Activated CD4-positive, alpha-beta T cell treated with anti-CD3 and anti-CD28 coated beads, Interleukin-2, amount 50 U/mL, for 1 hour (primary cell): Measurements from ENCODE around the gene LRRC40.
"Not testable (repeated sequence)": the region's sequence is repeated elsewhere in the genome, so short reads cannot be mapped to it uniquely, and the experiment has no call there.

ENCODE experiments used
- DNase-seq: peaks from one replicate; pipeline ENCODE4 v3.0.0-alpha.2; 2020

LRRC40 gene

DNA sequence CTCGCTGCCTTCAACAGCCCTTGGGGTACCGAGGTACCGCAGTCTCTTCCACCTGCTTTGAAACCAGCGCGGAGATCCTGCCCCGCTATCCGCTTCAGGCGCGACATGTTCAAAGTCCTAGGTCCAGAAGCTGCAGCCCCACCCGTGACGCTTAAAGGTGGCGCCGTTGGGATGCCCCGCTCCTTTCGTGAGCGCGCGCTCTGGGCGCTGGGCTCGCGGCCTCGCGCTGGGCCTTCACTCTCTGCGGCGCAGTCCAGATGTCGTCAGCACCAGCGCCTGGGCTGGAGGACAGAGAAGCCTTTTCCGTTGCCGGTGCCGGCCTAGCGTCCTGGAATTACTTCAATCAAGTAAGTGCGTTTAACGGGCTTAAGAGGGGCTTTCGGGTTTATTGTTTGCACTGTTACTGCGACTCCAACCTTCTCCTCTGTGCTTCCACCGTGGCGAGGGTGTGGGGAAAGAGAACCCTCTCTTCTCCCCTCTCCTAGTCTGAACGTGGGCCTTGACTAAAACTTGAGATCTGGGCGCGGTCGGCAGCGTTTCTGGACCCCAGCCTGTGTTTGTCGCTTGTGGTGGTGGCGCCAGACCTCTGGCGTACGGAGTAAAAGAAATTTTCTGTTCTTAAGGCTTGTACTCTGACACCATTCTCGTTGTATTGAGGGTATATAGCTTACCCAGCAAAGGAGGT is at the start of gene LRRC40:
Gene LRRC40, minus strand, starts transcription at position 146 of the 685 bp plus-strand sequence. Its CDS starts 39 bp downstream, at position 107.
- peak; percentile 96 for DNase-seq

DNA sequence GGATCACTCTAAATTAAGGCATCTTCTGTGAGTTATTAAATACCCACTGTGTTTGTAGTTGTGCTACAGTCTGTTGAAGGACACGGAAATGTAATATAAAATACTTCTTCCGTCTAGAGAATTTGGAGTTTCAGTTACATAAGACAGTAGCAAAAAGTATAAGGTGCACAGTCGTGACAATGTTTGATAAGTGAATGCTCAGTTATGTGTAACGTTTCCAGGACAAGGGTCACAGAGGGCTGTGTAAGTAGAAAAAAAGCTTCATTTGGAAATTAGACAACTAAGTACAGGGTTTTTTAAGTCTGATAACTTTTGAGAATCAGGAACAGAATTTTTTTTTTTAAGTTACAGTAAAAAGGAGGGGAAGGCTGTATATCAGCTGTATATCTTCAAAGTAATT is 43.4 kb upstream of the LRRC40 start:
- no peak for DNase-seq

DNA sequence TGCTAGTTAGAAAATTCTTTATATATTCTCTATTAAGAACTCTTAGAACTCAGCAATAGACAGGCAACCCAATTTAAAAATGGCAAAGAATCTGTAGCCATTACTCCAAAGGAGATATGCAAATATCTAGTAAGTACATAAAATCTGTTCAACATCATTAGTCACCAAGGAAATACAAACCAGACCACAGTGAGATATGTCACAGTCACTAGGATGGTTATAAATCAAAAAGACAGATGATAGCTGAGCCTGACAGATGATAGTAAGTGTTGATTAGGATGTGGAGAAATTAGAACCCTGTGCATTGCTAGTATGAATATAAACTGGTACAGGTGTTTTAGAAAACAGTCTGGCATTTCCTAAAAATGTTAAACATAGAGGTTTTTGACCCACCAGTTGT is 42.4 kb upstream of the LRRC40 start:
- no peak for DNase-seq

DNA sequence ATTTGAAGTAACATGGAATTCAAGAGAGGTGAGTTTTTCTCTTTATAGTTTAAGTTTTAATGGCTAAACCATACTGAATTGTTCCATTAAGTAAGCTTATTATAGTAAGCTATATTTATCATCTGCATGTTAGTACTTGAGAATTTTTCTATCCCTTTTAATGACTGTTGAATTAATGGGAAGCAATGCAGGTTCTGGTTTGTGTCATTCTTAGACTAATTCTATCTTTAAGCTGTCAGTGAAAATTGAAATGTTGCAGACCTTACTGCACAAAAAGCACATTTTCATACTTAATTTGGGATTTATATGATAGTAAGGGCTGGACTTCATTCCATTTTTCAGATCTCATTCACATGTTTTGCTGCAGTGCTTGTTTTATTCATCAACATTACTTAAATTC is 41.7 kb upstream of the LRRC40 start:
- no peak for DNase-seq

DNA sequence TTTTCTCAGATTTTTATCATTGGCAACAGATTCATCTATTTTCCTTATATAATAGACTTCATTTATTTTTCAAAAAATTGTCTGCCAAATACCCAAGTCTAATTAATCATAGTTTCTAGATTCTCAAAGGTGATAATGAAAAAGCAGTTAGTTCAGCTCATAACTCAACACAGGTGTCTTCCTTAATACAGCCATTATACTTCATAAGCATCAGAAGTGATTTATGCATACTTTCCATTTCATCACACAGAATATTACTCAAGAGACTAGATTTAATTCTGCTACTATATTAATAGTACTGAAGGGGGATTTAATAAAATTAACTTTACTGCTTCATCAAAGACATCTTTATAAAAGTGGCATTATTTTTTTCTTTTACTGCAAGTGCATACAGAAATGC is 34.6 kb upstream of the LRRC40 start:
- no peak for DNase-seq

- no peak for DNase-seq
Observed at GRCh38 chr1:70234733-70235132, 29.4 kb upstream of the LRRC40 start.

GRCh38 chr1:70231475-70231874 is 26.1 kb upstream of the LRRC40 start:
- DNase-seq = no peak

DNA sequence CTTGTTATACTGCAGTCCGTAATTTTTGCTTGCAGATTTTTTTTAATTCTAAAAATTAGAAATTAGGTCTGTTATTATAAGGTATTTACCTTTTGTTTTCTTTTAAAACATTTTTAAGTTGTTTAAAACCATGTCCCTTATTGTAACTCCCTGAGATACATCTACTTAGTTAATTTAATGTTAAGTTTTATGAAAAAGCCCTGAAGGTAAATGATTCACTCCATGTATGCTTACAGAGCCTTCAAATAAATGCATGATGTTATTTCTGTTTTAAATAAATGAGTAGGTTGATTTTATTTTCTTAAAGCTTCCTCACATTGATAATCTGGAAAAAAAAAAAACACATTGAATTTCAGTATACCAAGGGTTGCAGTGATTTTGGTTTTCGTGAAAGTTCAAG is 23.3 kb upstream of the LRRC40 start:
- no peak for DNase-seq

DNA sequence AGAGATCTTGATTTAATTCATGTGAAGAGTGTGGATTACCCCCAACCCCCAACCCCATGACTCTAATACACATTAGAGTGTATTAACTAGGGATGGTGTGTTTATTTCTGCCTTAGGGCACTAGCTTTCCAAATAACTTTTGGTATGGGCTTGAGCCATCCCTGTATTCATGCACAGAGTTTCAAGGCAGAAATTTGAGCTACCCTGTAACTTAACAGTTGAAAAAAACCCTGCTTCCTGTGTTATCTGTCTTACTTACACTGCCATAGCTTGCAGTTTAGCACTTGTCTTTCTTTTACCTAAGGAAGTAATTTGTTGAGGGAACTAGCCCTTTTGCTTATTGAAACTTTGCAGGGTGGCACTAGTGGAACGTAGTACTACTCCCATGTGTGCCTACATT is 22.1 kb upstream of the LRRC40 start:
- no peak for DNase-seq

DNA sequence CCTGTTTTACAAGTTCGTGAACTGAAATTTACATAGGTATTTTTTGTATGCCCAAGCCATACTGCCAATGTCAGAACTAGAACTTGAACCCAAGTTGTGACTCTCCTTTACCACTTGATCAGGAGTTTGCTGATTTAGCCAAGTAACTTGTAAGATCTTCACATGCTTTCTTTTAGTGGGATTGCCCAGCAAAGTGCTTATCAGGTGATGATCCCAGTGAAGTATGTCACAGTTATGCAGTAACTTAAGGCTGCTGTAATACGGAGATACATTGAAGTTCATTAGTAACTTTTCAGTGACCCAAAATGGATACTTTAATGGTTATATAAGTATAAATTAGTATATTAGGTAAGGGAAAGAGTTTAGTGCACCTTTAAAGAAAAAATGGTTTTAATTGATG is 19.6 kb upstream of the LRRC40 start:
- DNase-seq = no peak

GRCh38 chr1:70222716-70223235 is 17.4 kb upstream of the LRRC40 start:
- no peak for DNase-seq

GRCh38 chr1:70221238-70222121 is 16.1 kb upstream of the LRRC40 start, which contains the start of gene SRSF11:
Gene SRSF11, plus strand, starts transcription at chr1:70221380. Its CDS starts 257 bp downstream, at chr1:70221637.
- peak; percentile 98 for DNase-seq

DNA sequence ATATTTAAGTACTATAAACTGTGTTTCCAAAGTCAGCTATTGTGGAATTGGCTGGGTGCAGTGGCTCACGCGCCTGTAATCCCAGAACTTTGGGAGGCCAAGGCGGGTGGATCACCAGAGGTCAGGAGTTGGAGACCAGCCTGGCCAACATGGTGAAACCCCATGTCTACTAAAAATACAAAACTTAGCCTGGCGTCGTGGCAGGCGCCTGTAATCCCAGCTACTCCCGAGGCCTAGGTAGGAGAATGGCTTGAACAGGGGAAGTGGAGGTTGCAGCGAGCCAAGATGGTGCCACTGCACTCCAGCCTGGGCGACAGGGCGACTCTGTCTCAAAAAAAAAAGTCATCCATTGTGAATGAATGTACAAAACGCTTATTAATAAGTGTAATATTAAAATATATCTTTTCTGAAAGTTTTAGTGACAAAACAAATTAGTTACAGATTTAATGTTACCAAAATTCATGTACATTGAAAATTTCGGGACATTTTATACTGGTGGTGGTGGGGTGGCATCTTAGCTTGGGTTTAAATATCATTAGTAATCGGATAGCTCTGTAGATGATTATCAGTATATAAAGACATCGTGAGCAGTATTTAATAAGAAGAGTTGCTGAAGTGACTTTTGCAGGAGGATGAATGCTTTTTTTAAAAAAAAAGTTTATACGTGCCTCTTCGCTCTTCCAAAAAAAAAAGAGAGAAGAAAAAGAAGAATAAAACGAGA is 15.3 kb upstream of the LRRC40 start:
- no peak for DNase-seq

DNA sequence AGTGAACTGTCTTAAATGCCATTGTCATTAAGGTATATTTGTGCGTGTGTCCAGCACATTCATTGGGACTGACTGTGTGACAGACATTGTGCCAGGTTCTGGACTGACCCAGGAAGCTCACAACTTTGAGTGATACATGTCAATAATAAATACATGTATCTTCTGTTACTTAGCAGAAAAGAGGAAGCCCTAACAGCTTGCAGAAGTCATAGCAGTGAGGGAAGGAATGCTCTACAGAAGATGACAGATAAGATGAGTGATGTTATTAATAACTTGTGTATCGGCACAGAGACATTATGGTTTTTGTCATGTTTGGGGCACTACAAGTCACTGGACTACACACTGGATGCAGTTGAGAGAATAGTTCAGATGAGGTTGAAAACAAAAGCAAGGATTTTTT is 14.6 kb upstream of the LRRC40 start:
- no peak for DNase-seq

DNA sequence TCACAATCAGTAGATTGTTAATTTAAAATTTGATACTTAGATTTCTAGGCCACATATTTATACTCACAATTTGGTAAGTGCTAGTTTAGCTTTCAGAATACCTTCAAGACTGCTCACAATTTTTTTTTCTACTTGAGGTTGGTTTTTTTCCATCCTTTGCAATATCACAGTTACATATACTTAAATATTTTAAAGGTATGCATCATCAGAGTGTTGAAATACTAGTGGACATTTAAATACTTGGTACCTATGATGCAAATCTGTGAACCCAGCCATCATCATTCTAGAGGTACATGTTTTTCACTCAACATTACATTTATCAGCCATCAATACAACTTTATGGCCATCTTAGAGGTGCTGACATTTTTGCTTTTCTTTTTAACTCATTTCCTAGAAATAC is 6.2 kb upstream of the LRRC40 start:
- no peak for DNase-seq

DNA sequence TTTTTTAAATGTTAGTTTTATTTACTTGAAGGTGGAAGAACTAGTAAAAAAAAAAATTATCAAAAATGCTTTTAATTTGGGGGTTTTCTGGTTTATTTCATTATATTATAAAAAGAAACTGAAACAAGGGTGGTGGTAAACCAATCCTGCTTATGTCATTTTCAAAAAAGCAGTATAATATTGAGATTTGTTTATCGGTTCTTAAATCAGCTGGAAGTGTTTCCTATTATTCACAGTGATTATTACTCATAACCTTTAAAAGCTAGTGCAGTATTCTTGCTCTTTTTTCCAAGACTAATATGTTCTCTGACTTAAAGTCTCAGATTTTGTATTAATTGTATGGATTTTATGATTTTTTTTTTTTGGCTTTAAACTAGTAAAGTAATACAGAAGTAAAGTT is 5.4 kb upstream of the LRRC40 start:
- DNase-seq = no peak

- DNase-seq = no peak
Observed at GRCh38 chr1:70208292-70208691, 2.9 kb upstream of the LRRC40 start.

GRCh38 chr1:70207492-70207891 is 2.1 kb upstream of the LRRC40 start:
- DNase-seq = no peak

DNA sequence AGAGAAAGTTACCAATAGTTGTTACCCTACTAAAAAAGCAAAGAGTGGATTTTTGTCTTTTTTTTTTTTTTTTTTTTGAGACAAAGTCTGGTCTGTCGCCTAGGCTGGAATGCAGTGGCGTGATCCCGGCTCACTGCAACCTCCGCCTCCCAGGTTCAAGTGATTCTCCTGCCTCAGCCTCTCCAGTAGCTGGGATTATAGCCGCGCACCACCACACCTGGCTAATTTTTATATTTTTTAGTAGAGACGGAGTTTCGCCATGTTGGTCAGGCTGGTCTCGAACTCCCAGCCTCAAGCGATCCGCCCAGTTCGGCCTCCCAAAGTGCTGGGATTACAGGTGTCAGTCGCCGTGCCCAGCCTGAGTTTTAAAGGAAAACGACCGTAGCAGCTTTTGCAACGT is 1.5 kb upstream of the LRRC40 start:
- DNase-seq = not testable (repeated sequence)

DNA sequence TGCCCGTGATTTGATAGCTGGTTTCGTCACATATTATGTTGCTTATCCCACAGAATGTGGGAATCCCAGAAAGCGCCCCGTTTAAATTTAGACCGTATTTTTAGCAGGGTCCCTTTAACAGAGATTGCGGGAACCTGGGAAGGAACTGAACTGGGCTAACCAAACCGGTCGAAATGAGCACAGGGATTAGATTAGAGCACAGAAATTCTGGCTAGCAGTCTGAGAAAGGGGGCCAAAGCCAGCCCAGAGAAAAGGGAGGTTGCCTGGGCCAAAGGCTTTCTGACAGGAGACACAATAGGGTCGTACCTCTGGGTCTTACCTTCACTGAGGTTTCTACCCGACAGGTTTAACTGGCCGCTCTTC is 327 bp downstream of the LRRC40 start:
- no peak for DNase-seq

DNA sequence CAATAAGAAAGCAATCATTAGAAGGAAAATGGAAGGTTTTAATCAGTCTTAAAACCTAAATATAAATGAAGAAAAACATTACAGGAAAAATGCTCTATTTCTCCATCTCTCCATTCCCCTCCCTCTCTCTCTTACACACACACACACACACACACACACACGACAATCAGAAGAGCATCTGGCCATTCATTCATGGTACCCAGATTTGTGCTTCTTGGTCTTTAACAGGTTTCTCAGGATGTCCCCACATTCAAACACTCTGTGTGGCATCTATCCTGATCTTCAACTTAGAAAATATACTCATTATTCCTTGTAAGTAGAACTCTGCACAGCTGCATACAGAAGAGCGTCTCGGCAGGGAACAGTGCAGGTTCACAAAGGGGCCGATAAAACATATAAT is 779 bp downstream of the LRRC40 start:
- no peak for DNase-seq

DNA sequence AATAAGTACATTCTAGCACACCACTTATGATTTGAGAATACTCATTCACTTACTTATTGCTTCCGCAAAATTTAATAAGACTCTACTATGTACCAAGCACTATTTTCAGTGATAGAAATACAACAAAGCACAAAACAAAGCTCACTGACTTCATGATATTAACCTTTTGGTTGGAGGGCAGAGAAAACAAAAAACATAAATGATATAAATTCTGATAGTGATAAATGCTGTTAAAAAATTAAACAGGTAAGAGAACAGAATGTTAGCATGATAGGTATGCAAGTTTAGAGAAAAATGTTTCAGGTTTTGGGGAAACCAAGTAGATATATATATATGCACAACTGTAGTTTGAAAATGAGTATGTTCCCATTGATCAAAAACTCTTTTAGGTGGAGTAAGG is 1.2 kb downstream of the LRRC40 start:
- no peak for DNase-seq

DNA sequence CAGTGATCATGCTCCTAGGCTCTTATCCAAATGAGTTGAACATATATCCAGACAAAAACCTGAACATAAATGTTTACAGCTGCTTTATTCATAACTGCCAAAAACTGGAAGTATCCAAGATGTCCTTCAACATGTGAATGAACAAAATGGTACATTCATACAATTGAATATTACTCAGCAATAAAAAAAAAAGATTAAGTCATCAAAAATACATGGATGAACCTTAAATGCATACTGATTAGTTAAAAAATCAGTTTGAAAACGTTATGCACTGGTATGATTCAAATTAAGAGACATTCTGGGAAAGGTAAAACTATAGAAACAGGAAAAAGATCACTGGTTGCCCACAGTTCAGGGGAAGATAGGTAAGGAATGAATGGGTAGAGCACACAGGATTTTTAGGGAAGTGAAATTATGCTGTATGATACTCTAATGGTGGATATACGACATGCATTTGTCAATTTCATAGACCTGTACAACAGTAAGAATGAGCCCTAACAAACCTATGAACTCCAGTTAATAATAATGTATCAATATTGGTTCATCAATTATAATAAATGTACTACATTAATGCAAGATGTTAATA is 3.1 kb downstream of the LRRC40 start:
- no peak for DNase-seq
